LHCN-M2 (cell line): ENCODE measurements around the gene RASGEF1B. TPM values are rescaled to one million over a fixed set of nuclear protein-coding genes. Genes with fewer than 3 reads are reported as not detected.

Source experiments
- DNase-seq: peaks from one replicate; pipeline ENCODE4 v3.0.0-alpha.2; 2012; ENCODE audit warnings: low read depth
- total RNA-seq: library from RNA; depleted of rRNA; stranded (reverse); fragments of >200 nt; gene quantifications from 2 replicates; pipeline ENCODE4 v1.2.3, GENCODE V29; 2014

Gene RASGEF1B
- total RNA-seq, 1 experiment from 2014 or later, result 0.06 TPM

DNA sequence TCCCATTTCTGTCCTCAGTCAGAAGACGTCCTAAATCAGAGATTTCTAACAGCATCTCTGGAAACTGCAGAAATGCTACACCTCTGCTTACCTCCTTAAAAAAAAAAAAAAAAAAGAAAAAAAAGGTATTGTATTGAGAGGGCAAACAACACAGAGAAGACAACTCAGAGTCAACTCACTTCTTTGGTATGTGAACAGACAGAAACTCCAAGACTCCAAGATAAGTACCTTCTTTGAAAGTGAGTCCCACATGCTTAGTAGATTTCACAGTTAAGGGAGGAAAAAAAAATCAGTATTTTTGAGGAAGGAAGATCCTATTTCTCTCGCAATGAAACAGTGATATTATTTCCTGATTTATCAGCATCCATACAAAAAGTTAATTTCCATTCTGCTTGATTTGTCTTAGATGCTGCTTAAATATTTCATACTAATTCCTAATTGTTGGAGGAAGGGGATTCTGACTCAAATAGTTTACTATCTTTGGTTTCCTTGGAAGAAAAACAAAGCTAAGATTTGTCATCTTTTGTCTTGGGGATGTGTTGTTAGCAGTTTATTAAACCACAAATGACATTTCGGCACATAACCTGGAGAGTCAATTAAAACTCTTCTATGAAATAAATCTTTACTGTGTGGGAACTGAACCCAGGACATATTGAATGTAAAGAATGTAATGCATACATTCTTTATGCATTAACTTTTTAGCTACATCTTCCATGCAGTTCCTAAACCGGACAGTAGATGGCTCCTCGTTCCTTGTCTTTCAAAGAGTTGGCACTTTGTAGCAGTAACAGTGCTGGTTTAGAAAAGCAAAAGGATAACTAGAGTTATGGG lies 4.7 kb downstream of the RASGEF1B start:
- peak; percentile 51 for DNase-seq

- no peak for DNase-seq
Observed at GRCh38 chr4:81465406-81466340, 6.0 kb downstream of the RASGEF1B start.

- no peak for DNase-seq
Observed at GRCh38 chr4:81460834-81461233, 10.9 kb downstream of the RASGEF1B start.

DNA sequence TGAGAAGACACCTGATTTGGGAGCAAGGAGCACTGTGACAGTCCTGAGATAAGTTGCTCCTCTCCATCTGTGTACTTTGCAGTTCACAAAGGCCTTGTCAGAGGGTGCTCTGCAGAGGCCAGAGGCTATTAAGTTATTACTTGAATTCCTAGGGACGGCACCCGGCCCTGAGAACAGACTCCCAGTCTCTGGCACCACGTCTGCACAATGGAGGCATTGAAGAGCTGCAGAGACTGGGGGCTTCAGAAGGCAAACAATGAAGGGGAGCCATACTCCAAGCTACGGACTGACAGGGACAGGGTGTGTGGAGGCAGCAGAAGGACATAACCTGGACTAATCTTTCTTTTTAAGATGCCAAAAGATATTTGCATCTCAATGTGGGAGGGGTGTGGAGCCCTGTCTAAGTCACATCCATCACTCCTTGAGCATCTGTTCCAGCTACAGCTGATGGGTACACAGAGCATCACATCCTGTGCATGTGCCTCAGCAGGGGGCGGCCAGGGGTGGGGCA lies 11.5 kb downstream of the RASGEF1B start:
- no peak for DNase-seq

GRCh38 chr4:81459228-81459627 lies 12.5 kb downstream of the RASGEF1B start:
- DNase-seq, result no peak

DNA sequence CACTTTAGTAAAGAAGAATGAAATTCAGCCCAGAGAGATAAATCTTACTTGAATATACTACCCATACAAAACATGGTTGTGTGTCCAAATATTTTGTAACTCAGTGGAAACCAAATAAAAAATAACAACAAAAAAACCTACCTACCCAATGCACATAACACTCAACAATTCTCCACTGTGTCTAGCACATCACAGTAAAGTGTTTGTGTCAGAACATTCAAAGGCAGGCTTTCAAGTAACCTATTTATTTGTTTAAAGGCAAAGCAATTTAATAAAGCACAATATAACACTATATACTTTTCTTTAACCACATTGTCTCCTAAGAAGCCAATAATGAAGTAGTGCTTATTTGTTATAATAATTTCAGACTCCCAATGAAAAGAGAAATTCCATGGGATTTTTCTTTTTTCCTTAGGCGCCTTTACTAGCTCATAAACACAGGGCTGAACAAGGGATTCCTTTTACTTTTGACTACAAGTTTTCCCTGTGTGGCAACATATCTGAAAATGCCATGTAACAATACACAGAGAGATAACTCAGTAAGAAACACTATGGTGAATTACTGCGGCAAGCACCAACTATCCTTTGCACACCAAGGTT lies 13.7 kb downstream of the RASGEF1B start:
- DNase-seq, result no peak

DNA sequence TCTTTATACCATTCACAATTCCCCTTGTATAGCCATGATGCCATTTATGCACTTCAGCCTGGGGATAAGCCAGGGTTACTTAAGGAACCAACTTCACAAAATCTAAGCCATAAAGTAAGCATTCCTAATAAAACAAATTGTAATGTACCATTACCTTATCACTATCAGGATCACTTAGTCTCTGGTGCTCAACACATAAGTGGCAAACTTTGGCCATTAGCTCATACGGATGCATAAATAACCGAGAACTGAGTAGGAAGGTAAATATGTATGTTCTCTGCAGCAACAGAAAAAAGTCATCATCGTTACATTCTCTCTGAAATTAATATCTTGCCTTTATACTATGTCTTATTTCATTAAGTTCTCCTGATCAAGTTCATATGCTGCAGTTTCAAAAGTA lies 14.4 kb downstream of the RASGEF1B start:
- DNase-seq, result no peak

DNA sequence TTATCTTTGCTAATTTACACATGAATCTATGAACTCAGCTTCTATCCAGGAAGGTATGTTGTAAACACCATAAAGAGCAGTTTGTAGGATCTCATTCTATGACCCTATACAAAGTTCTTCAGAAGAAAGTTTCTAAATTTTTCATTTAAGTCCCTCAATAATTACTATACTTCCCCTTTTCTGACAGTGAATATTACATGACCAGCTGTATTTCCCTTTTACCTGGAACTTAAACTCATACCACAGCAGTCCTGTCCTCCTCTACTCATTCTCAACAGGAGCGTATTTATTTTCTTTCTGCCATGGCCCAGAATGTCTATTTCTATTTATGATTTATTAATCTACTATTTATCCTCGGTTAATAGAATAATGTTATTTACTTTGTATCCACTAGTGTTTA lies 15.8 kb downstream of the RASGEF1B start:
- DNase-seq, result no peak

- no peak for DNase-seq
Observed at GRCh38 chr4:81454948-81455347, 16.8 kb downstream of the RASGEF1B start.

DNA sequence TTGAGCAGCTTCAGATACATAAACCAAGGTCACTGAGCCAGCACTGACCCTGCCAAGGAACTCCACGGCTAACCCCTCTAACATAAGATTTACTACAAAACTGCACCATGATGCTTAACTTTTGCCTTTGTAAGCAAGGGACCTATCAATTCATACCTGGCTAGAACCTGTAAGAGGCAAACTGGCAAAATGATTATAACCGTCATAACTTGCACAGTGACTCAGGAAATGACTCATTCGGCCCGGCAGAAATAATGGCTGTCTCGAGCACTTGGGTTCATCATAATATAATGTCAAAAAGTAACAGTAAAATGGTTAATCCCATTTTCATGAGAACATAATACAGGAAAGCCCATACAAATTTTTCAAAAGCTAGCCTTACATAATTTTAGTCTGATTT lies 17.2 kb downstream of the RASGEF1B start:
- DNase-seq, result peak; percentile 16

- no peak for DNase-seq
Observed at GRCh38 chr4:81453024-81453423, 18.7 kb downstream of the RASGEF1B start.

DNA sequence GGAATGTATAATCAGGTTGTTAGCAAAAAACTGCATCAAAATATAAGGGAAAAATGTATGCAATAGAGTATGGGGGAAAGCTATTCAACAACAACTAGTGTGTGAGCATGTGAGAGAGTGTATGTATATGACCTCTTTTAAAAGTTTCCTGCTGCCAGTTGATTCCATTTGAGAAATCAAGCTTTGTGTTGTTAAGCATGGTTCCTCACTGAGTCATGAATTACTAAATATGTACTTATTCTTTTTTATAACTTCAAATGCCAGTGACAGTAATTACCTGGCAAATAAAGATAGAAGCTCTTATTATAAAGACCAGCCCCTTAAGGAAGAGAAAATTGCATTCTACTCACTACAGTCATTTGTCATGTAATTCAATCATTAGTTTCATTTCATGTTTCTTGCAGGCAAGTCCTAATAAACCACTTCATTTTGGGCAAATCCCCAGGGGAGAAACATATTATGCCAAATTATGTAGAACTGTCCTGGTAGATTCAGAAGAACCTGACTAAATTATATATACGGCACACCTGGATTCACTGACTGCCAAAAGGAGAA lies 19.2 kb downstream of the RASGEF1B start:
- no peak for DNase-seq

GRCh38 chr4:81449015-81449414 lies 22.7 kb downstream of the RASGEF1B start:
- no peak for DNase-seq

DNA sequence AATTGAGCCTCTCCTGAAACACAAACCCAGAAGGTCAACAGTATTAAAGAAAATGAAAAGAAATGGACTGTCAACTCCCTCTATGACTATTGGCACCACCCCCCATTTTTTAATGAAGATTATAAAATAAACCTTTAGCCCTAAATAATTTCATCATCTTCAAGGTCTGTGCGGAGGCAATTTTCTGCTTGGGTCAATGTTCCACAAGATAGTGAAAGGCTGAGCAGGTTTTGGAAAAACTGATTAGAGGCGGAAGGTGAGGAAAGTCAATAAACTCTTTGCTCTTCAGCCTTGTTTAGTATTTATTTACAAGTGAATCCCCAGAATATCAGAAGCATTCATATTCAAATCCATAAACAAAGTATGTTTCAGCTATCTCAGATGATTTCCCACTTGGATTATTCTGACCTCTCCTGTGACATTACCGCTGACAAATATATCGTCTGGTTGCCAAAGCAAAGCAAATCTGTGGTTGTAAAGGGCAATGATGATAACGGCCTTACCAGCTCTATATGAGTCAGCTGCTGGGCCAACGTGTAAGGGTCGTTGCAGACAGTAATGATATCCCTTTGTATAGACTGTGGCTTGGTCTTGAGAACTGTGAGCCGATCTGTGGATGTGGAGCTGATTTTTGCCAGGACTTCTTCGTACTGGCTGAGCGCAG lies 24.0 kb downstream of the RASGEF1B start:
- DNase-seq, result no peak

DNA sequence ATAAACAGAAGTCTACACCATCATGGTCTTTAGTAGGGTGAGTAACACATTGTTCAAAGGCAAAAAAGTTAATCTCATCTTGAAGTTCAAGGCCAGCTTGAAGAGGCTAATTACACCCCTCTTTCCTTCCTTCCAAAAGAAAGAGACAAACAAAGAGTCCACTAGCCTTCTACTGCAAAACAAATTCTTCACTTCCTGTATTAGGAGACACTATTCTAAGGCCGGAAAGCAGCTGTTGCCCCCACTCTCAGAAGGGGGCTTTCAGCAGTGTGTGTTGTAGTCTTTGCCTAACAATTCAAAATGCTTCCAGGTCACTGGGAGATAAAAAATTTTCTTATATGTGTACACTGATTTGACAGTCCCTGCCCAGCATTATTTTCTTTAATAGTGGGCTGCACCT lies 25.1 kb downstream of the RASGEF1B start:
- DNase-seq, result no peak

- DNase-seq, result no peak
Observed at GRCh38 chr4:81445196-81445595, 26.5 kb downstream of the RASGEF1B start.

DNA sequence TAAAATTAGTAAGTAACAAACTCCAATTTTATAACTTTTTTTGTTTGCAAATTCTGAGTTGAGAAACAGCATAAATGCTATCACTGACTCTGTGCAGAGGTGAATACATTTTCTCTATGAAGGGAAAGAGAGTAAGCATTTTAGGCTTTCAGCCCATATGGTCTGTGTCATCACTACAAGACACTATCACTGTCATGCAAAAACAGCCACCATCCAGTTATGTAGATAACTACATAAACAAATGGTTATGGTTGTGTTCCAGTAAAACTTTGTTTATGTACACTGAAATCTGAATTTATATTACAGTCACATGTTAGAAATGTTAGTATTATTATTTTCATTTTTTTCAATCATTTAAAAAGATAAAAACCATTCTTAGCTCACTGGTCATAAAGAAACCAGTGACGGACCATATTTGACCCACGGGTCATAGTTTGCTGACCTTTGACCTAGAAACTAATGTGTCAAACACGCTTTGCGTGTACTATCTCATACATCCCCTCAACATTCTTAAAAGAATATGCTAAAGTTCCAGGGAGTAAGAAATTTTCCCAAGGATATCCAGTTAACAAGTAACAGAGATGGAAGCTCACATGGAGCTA lies 29.1 kb downstream of the RASGEF1B start:
- no peak for DNase-seq

DNA sequence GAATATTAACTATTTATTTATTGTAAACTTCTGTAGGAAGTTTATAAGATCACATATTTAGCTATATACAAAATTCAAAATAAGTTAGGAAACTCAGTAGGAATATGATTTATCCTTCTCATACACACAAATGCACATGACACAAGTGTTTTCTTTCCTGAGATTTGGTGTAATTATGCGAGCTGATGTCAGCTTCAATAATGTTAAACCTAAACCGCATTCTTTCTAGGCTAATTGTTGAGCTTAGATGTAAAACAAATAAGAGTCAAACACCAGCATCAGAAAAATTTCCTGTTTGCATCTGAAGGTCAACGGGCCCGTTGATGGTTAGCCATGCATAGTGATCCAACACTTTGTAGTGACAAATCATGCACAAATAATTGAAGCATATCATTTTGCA lies 30.8 kb downstream of the RASGEF1B start:
- no peak for DNase-seq

- DNase-seq, result no peak
Observed at GRCh38 chr4:81436941-81437574, 34.6 kb downstream of the RASGEF1B start.

GRCh38 chr4:81436096-81436495 lies 35.6 kb downstream of the RASGEF1B start:
- no peak for DNase-seq
